ENCODE results near the gene CEMIP2. TPM values are rescaled to one million over a fixed set of nuclear protein-coding genes. Genes with fewer than 3 reads are reported as not detected.

The CEMIP2 gene
- total RNA-seq, 1 experiment from 2014 or later, result 0.07 TPM

DNA sequence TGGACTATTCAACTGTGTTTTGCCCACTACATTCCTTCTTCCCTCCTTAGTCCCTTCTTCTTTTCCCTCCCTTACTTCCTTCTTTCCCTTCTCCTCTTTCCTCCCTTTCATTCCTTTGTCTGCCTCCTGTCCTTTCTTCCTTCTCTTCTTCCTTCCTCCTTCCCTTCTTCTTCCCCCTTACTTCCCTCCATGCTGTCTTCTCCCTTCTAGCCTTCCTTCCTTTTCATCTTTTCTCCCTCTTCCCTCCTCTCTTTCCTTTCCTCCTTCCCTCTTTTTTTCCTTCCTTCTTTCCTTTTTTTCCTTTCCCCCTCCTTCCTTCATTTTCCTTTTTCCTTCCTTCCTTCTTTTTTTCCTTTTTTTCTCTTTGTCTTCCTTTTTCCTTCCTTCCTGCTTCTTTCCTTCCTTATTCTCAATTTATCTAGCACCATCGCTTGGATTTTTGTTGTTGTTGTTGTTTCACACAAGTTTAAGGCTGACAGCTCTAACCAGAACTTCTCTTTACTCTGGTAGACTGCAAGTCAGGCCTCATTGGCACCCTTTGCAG is 123.4 kb downstream of the CEMIP2 start:
- no peak overlapping the region for H3K4me2 ChIP-seq (ENCODE audit: low read depth, low read length, poor library complexity, severe bottlenecking)
- no peak overlapping the region for H2AFZ ChIP-seq (ENCODE audit: low read length)
- H3K36me3 ChIP-seq (ENCODE audit: insufficient read depth, low read length), result no peaks in the 10 kb centered on the region
- H4K20me1 ChIP-seq (ENCODE audit: insufficient read depth, low read depth, low read length), result no peaks in the 10 kb centered on the region
- H3K27ac ChIP-seq (ENCODE audit: low read length), result no peak overlapping the region
- H3K79me2 ChIP-seq (ENCODE audit: low read length), result no peaks in the 10 kb centered on the region
- H3K27me3 ChIP-seq (ENCODE audit: low read length), result no peaks in the 10 kb centered on the region
- H3K4me3 ChIP-seq (ENCODE audit: low read length), result no peak overlapping the region
- H3K4me1 ChIP-seq (ENCODE audit: low read length), result peaks cover 4% of the 10 kb centered on the region
- no peak for DNase-seq
- H3K9me3 ChIP-seq (ENCODE audit: low read length), result no peaks in the 10 kb centered on the region
- H3K9ac ChIP-seq (ENCODE audit: low read length), result no peak overlapping the region
- H3K9me2 ChIP-seq (replicated peaks; ENCODE audit: insufficient read depth, low read length), result no peaks in the 10 kb centered on the region

DNA sequence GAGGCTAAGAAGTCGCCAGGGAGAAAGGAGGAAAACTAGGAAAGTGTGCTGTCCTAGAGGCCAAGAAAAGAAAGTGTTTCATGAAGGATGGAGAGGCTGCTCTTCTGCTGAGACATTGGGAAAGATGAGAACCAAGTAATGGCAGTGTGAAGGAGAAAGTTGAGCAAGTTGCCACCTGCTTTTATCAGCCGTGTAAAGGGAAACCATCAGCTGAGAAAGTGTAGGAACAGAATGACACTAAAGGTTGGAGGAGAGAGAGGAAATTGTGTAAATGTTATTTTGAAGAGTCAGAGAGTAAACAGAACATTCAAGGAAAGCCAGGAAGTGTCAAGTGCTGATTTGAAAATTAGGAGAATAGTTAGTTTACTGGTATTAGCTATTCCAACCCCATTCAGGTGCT is 125.0 kb downstream of the CEMIP2 start:
- DNase-seq, result no peak
- peaks cover 4% of the 10 kb centered on the region for H3K4me1 ChIP-seq (ENCODE audit: low read length)
- no peaks in the 10 kb centered on the region for H4K20me1 ChIP-seq (ENCODE audit: insufficient read depth, low read depth, low read length)
- no peak overlapping the region for H3K4me3 ChIP-seq (ENCODE audit: low read length)
- H3K36me3 ChIP-seq (ENCODE audit: insufficient read depth, low read length), result no peaks in the 10 kb centered on the region
- no peak overlapping the region for H3K27ac ChIP-seq (ENCODE audit: low read length)
- no peak overlapping the region for H3K4me2 ChIP-seq (ENCODE audit: low read depth, low read length, poor library complexity, severe bottlenecking)
- H3K79me2 ChIP-seq (ENCODE audit: low read length), result no peaks in the 10 kb centered on the region
- no peaks in the 10 kb centered on the region for H3K9me3 ChIP-seq (ENCODE audit: low read length)
- no peak overlapping the region for H2AFZ ChIP-seq (ENCODE audit: low read length)
- no peaks in the 10 kb centered on the region for H3K27me3 ChIP-seq (ENCODE audit: low read length)
- no peak overlapping the region for H3K9ac ChIP-seq (ENCODE audit: low read length)
- no peaks in the 10 kb centered on the region for H3K9me2 ChIP-seq (replicated peaks; ENCODE audit: insufficient read depth, low read length)

DNA sequence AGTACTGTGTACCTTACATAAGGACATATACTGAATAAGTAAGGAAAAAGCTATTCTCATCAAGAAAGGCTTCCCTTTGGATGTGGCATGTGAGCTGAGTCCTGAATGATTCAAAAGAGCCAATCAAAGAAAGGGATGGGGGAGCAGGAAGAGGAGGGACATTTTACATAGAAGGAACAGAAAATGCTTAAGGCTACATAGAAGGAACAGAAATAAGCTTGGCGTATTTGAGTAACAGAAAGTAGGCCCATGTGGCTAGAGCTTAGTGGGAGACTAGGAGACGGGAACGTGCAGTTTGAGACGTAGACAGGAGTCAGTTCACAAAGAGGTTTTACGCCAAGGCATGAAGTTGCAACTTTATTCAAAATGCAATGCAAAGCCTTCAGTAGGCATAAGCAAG is 126.3 kb downstream of the CEMIP2 start:
- no peak for DNase-seq
- no peak overlapping the region for H3K27ac ChIP-seq (ENCODE audit: low read length)
- no peaks in the 10 kb centered on the region for H3K27me3 ChIP-seq (ENCODE audit: low read length)
- H3K79me2 ChIP-seq (ENCODE audit: low read length), result no peaks in the 10 kb centered on the region
- H3K9me3 ChIP-seq (ENCODE audit: low read length), result no peaks in the 10 kb centered on the region
- H3K9me2 ChIP-seq (replicated peaks; ENCODE audit: insufficient read depth, low read length), result no peaks in the 10 kb centered on the region
- no peak overlapping the region for H3K4me2 ChIP-seq (ENCODE audit: low read depth, low read length, poor library complexity, severe bottlenecking)
- no peaks in the 10 kb centered on the region for H4K20me1 ChIP-seq (ENCODE audit: insufficient read depth, low read depth, low read length)
- H3K36me3 ChIP-seq (ENCODE audit: insufficient read depth, low read length), result no peaks in the 10 kb centered on the region
- H2AFZ ChIP-seq (ENCODE audit: low read length), result no peak overlapping the region
- H3K4me3 ChIP-seq (ENCODE audit: low read length), result no peak overlapping the region
- no peak overlapping the region for H3K9ac ChIP-seq (ENCODE audit: low read length)
- H3K4me1 ChIP-seq (ENCODE audit: low read length), result peaks cover under 1% of the 10 kb centered on the region; the same call in 1 of the 2 replicates

DNA sequence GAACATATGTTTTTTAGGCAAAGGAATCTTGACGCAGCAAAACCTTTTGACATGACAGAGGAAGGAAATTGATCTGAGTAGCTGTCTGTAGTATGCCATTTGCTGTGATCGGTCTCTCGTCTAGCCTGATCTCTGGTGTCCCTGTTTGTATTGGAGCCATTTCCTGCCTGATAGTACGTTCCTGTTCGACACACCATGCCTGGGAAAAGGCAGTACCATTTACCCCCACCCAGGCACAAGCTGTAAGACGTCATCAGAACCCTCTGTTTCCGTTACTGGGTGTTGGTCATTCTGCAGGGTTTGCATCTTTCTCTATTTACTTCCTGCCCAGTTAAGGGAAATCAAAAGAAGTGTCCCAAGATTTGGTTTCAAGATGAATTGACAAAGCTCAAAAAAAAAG is 129.7 kb downstream of the CEMIP2 start:
- no peak overlapping the region for H2AFZ ChIP-seq (ENCODE audit: low read length)

DNA sequence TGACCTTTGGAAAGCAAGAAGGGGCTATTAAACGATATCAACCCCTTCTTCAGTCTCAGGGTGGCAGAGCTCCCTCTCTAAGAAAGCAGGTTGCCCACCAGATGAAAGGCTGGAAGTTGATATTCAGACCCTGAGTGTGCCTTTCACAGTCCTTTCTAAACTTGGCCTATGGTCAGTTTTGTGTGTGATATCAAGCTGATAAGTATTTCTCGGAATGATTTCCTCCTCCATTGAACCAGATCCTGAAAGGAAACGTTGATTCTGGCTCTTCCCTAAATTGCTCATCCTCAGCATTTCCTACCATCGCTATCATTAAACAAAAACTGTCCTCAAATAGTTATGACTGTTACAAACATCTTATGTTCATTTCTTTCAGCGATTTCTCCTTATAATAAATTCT is 130.4 kb downstream of the CEMIP2 start:
- no peak for DNase-seq
- no peaks in the 10 kb centered on the region for H3K79me2 ChIP-seq (ENCODE audit: low read length)
- H3K4me1 ChIP-seq (ENCODE audit: low read length), result no peaks in the 10 kb centered on the region
- no peak overlapping the region for H3K27ac ChIP-seq (ENCODE audit: low read length)
- no peak overlapping the region for H3K4me3 ChIP-seq (ENCODE audit: low read length)
- no peaks in the 10 kb centered on the region for H3K27me3 ChIP-seq (ENCODE audit: low read length)
- no peak overlapping the region for H3K9ac ChIP-seq (ENCODE audit: low read length)
- H2AFZ ChIP-seq (ENCODE audit: low read length), result no peak overlapping the region
- no peak overlapping the region for H3K4me2 ChIP-seq (ENCODE audit: low read depth, low read length, poor library complexity, severe bottlenecking)
- no peaks in the 10 kb centered on the region for H3K9me2 ChIP-seq (replicated peaks; ENCODE audit: insufficient read depth, low read length)
- no peaks in the 10 kb centered on the region for H4K20me1 ChIP-seq (ENCODE audit: insufficient read depth, low read depth, low read length)
- H3K9me3 ChIP-seq (ENCODE audit: low read length), result no peaks in the 10 kb centered on the region
- H3K36me3 ChIP-seq (ENCODE audit: insufficient read depth, low read length), result no peaks in the 10 kb centered on the region

More for the DNA sequence above, 129.7 kb downstream of the CEMIP2 start:
- Histone ChIP-seq H3K27ac (ENCODE audit: low read length) (no peak overlapping the region), H3K36me3 (ENCODE audit: insufficient read depth, low read length) (no peaks in the 10 kb centered on the region), H3K4me2 (ENCODE audit: low read depth, low read length, poor library complexity, severe bottlenecking) (no peak overlapping the region), H3K9me2 (replicated peaks; ENCODE audit: insufficient read depth, low read length) (no peaks in the 10 kb centered on the region), H3K79me2 (ENCODE audit: low read length) (no peaks in the 10 kb centered on the region), H3K4me1 (ENCODE audit: low read length) (no peaks in the 10 kb centered on the region), H4K20me1 (ENCODE audit: insufficient read depth, low read depth, low read length) (no peaks in the 10 kb centered on the region), H3K9me3 (ENCODE audit: low read length) (no peaks in the 10 kb centered on the region), H3K9ac (ENCODE audit: low read length) (no peak overlapping the region), H3K4me3 (ENCODE audit: low read length) (no peak overlapping the region), H3K27me3 (ENCODE audit: low read length) (no peaks in the 10 kb centered on the region)
- DNase-seq, result no peak

DNA sequence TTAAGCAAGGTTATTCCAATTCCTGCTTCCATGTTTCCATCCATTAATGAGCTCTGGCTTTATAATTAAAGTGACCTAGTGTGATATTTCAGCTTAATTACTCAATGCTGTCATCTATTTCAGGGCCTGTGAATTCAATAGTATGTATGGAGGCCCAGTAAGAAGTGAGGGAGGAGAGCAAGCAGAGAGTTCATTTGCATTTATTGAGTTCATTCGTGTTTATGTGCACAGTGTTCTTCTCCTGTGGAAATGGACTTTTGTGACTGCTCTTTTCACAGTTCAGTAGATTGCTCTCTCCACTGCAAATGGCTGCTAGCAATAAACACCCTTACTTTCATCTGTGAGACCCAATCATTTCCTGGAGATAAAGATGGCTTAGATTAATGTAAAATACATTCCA is 130.9 kb downstream of the CEMIP2 start:
- Histone ChIP-seq H2AFZ (ENCODE audit: low read length) (no peak overlapping the region), H3K27me3 (ENCODE audit: low read length) (no peaks in the 10 kb centered on the region), H3K36me3 (ENCODE audit: insufficient read depth, low read length) (no peaks in the 10 kb centered on the region), H3K9me2 (replicated peaks; ENCODE audit: insufficient read depth, low read length) (no peaks in the 10 kb centered on the region), H3K4me1 (ENCODE audit: low read length) (no peaks in the 10 kb centered on the region), H3K9ac (ENCODE audit: low read length) (no peak overlapping the region), H3K79me2 (ENCODE audit: low read length) (no peaks in the 10 kb centered on the region), H4K20me1 (ENCODE audit: insufficient read depth, low read depth, low read length) (no peaks in the 10 kb centered on the region), H3K9me3 (ENCODE audit: low read length) (no peaks in the 10 kb centered on the region), H3K4me2 (ENCODE audit: low read depth, low read length, poor library complexity, severe bottlenecking) (no peak overlapping the region), H3K27ac (ENCODE audit: low read length) (no peak overlapping the region), H3K4me3 (ENCODE audit: low read length) (no peak overlapping the region)
- DNase-seq, result no peak

DNA sequence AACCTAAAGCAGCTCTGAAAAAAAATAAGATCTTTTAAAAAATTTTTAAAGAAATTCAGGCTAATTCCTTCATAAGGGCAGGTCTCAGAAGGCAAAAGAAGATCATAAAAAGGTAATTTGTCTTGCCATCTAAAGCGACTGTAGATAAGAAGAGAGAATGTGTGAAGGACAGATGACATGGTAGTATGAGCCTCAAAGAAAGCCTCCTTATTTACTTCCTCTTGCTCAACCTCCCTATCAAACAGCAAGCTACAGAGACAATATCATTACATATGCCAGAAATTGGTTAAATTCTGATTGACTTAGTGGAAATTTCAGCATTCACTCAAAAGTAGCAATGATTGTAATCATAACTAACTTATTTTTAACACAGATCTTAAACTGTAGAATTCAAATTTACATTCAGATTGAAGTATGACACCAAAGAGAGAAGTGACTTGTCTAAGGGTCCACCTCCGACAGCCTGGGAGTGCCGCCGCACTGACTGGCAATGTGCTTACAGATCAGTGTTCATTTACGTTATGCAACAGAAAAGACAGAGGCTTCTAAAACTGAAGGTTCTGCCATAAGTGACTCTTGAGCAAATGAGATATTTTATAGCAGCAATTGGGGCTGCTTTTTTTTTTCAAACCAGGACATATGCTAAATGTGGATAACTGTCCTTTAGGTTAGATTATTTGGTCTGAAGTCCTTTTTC is 132.0 kb downstream of the CEMIP2 start:
- Histone ChIP-seq H3K79me2 (ENCODE audit: low read length) (no peaks in the 10 kb centered on the region), H3K4me1 (ENCODE audit: low read length) (no peaks in the 10 kb centered on the region), H3K27me3 (ENCODE audit: low read length) (no peaks in the 10 kb centered on the region), H3K27ac (ENCODE audit: low read length) (no peak overlapping the region), H3K36me3 (ENCODE audit: insufficient read depth, low read length) (no peaks in the 10 kb centered on the region), H3K4me3 (ENCODE audit: low read length) (no peak overlapping the region), H3K9me2 (replicated peaks; ENCODE audit: insufficient read depth, low read length) (no peaks in the 10 kb centered on the region), H3K4me2 (ENCODE audit: low read depth, low read length, poor library complexity, severe bottlenecking) (no peak overlapping the region), H3K9ac (ENCODE audit: low read length) (no peak overlapping the region), H4K20me1 (ENCODE audit: insufficient read depth, low read depth, low read length) (no peaks in the 10 kb centered on the region), H2AFZ (ENCODE audit: low read length) (no peak overlapping the region), H3K9me3 (ENCODE audit: low read length) (no peaks in the 10 kb centered on the region)
- DNase-seq, result no peak

DNA sequence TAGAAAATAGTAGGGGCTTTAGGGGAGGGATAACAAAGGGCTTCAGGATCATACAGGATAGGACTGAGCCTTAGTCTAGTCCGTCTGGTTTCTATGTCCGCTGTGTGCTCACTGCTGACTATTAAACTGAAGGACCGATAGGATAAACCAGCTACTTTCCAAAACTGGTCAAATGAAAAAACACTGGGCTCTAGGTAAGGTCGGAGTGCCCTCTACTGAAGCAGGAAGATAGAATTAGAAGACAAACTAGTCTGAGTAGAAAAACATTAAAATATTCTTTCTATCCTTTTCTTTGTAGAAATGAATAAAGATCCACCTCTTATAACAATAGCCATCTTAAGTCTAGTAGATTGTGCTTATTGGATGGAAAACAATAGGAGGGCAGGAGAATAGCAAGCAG is 133.6 kb downstream of the CEMIP2 start:
- DNase-seq, result no peak
- Histone ChIP-seq H3K9me3 (ENCODE audit: low read length) (no peaks in the 10 kb centered on the region), H3K9me2 (replicated peaks; ENCODE audit: insufficient read depth, low read length) (no peaks in the 10 kb centered on the region), H3K36me3 (ENCODE audit: insufficient read depth, low read length) (no peaks in the 10 kb centered on the region), H3K27me3 (ENCODE audit: low read length) (no peaks in the 10 kb centered on the region), H3K4me2 (ENCODE audit: low read depth, low read length, poor library complexity, severe bottlenecking) (no peak overlapping the region), H2AFZ (ENCODE audit: low read length) (no peak overlapping the region), H3K4me1 (ENCODE audit: low read length) (no peaks in the 10 kb centered on the region), H4K20me1 (ENCODE audit: insufficient read depth, low read depth, low read length) (no peaks in the 10 kb centered on the region), H3K9ac (ENCODE audit: low read length) (no peak overlapping the region), H3K27ac (ENCODE audit: low read length) (no peak overlapping the region), H3K79me2 (ENCODE audit: low read length) (no peaks in the 10 kb centered on the region), H3K4me3 (ENCODE audit: low read length) (no peak overlapping the region)

All from Karpas-422 (cell line).